GM23338 (cell line): ENCODE measurements around the gene TRPM7.

Source experiments
- CREB1 ChIP-seq: fragments of 250-450 bp; sonication (Bioruptor Pico); IDR thresholded peaks from 2 replicates; pipeline ENCODE4 v1.5.0; 2020; ENCODE audit warnings: low read depth, mild to moderate bottlenecking, moderate library complexity
- CTCF ChIP-seq, 2 experiments: fragments of 200-600 bp in 1 of 2; sonication (generic) in 1 of 2; conservative IDR thresholded peaks; 2 replicates each; pipeline versions ENCODE4 v1.5.1 to v1.6.1; 2016 to 2017; ENCODE audit warnings: antibody characterized with exemption in 2 of 2, low read depth in 2 of 2, mild to moderate bottlenecking in 2 of 2, moderate library complexity in 1 of 2
- ETS1 ChIP-seq: IDR thresholded peaks from 2 replicates; pipeline ENCODE4 v1.6.1; 2016; ENCODE audit warnings: antibody characterized with exemption
- EZH2 ChIP-seq: fragments of 200-600 bp; sonication (generic); IDR thresholded peaks from one replicate; pipeline ENCODE4 v1.8.0; 2017; ENCODE audit warnings: antibody characterized with exemption, mild to moderate bottlenecking, low read depth; ENCODE audit not compliant: unreplicated experiment
- EZH2phosphoT487 ChIP-seq: fragments of 200-600 bp; sonication (generic); IDR thresholded peaks from one replicate; pipeline ENCODE4 v1.8.1; 2018; ENCODE audit warnings: antibody characterized with exemption; ENCODE audit not compliant: unreplicated experiment
- JUNB ChIP-seq: IDR thresholded peaks from one replicate; pipeline ENCODE4 v1.6.1; 2016; ENCODE audit warnings: antibody characterized with exemption; ENCODE audit not compliant: unreplicated experiment
- NANOG ChIP-seq: IDR thresholded peaks from 2 replicates; pipeline ENCODE4 v1.6.1; 2016; ENCODE audit warnings: antibody characterized with exemption, borderline replicate concordance
- POLR2AphosphoS5 ChIP-seq: IDR thresholded peaks from 2 replicates; pipeline ENCODE4 v1.6.1; 2016; ENCODE audit warnings: antibody characterized with exemption, low read depth
- REST ChIP-seq: IDR thresholded peaks from one replicate; pipeline ENCODE4 v1.6.1; 2018; ENCODE audit warnings: antibody characterized with exemption; ENCODE audit not compliant: unreplicated experiment
- STAT1 ChIP-seq: IDR thresholded peaks from one replicate; pipeline ENCODE4 v1.6.1; 2016; ENCODE audit warnings: antibody characterized with exemption; ENCODE audit not compliant: unreplicated experiment
- ZNF331 ChIP-seq: fragments of 250-450 bp; sonication (Bioruptor Pico); IDR thresholded peaks from 2 replicates; pipeline ENCODE4 v1.5.0; 2020; ENCODE audit warnings: low read depth, mild to moderate bottlenecking, moderate library complexity

- TF ChIP-seq CTCF (conservative IDR thresholded peaks at IDR 0.05; ENCODE audit: low read depth in 2 of 2) (no peak), CREB1 (CRISPR knock-in tag) (no peak), JUNB (no peak), ZNF331 (CRISPR knock-in tag) (no peak), EZH2 (no peak), NANOG (no peak), ETS1 (no peak), STAT1 (no peak), REST (no peak), POLR2AphosphoS5 (no peak), EZH2phosphoT487 (no peak)
Measured at GRCh38 chr15:50676799-50677483, 9.7 kb downstream of the TRPM7 start.
